Lower leg skin (tissue), 4 donors: ENCODE measurements around the gene TPRX2. TPM values are rescaled to one million over a fixed set of nuclear protein-coding genes. Genes with fewer than 3 reads are reported as not detected.
"Not testable (repeated sequence)": the region's sequence is repeated elsewhere in the genome, so short reads cannot be mapped to it uniquely, and the experiment has no call there.

Source experiments
- DNase-seq, 2 donors: peaks; one replicate each; pipeline ENCODE4 v3.0.0-alpha.2; 2019; ENCODE audit warnings: low spot score in 2 of 2
- H3K4me3 ChIP-seq: fragments of 200-600 bp; sonication (generic); 2 replicates; pipeline ENCODE4 v1.5.1; 2017; ENCODE audit warnings: mild to moderate bottlenecking, low read depth; ENCODE audit not compliant: poor library complexity, severe bottlenecking
- CTCF ChIP-seq, 3 donors: fragments of 450-650 bp; IDR thresholded peaks; one replicate each; pipeline ENCODE4 v1.5.1; 2016; ENCODE audit warnings: antibody characterized with exemption in 3 of 3, mild to moderate bottlenecking in 3 of 3, moderate library complexity in 2 of 3
- POLR2A ChIP-seq, 2 donors: fragments of 450-650 bp; IDR thresholded peaks; one replicate each; pipeline ENCODE4 v1.6.1; 2016 to 2017; ENCODE audit warnings: antibody characterized with exemption in 2 of 2, mild to moderate bottlenecking in 1 of 2, moderate library complexity in 1 of 2
- WGBS, 2 donors: methylation state at CpG; one replicate each; pipeline ENCODE4 v1.1.5; 2018; 5-methylcytosine and 5-hydroxymethylcytosine counted together
- intact Hi-C: fragments of 100-400 bp; cut with DNase I; formaldehyde crosslinking; loops from one replicate; pipeline ENCODE4 v1.15.0; 2023; ENCODE audit warnings: low total_unique reads
- total RNA-seq, 4 donors: library from RNA; depleted of rRNA; stranded (reverse); fragments of >200 nt; gene quantifications; one replicate each; pipeline ENCODE4 v1.1.0, GENCODE V29; 2016

Gene TPRX2
- total RNA-seq, result not detected

GRCh38 chr19:47858646-47859285 is at the start of gene TPRX2:
Gene TPRX2 (plus strand): TSS chr19:47859235. CDS start chr19:47859247, 12 bp downstream.
- DNase-seq, intact Hi-C loops, H3K4me3 ChIP-seq: not testable (repeated sequence)
- WGBS, 2 donors, result 74 to 88% methylated on average over 8 to 9 of the region's 9 CpGs

- intact Hi-C loops, result no loop called here
- H3K4me3 ChIP-seq, result no peak overlapping the region
- 38 to 40% methylated on average over 16 to 17 of the region's 17 CpGs for WGBS, 2 donors
- DNase-seq, result peak; percentile 29 to 90
- TF ChIP-seq POLR2A (IDR thresholded peaks at IDR 0.05) (no peak), CTCF (IDR thresholded peaks at IDR 0.05) (no peak)
Measured at GRCh38 chr19:47813304-47813994, 45.6 kb upstream of the TPRX2 start.

- no peak overlapping the region for H3K4me3 ChIP-seq
- TF ChIP-seq CTCF (IDR thresholded peaks at IDR 0.05) (no peak), POLR2A (IDR thresholded peaks at IDR 0.05) (no peak)
- intact Hi-C loops, result no loop called here
- no peak for DNase-seq
- WGBS, 2 donors, result 60 to 61% methylated on average over 7 of the region's 7 CpGs
Measured at GRCh38 chr19:47813995-47814328, 45.1 kb upstream of the TPRX2 start.

GRCh38 chr19:47816270-47816669 is 42.8 kb upstream of the TPRX2 start:
- intact Hi-C loops, H3K4me3 ChIP-seq, DNase-seq: not testable (repeated sequence)
- 95 to 99% methylated on average over 8 of the region's 8 CpGs for WGBS, 2 donors

GRCh38 chr19:47818221-47818620 is 40.8 kb upstream of the TPRX2 start:
- intact Hi-C loops, DNase-seq, H3K4me3 ChIP-seq: not testable (repeated sequence)
- WGBS, 2 donors, result 93 to 100% methylated on average over 1 of the region's 1 CpG

- 22 to 25% methylated on average over 10 of the region's 10 CpGs for whole genome bisulfite sequencing, 2 donors
- intact Hi-C loops, result no loop called here
- no peak for TF ChIP-seq CTCF (IDR thresholded peaks at IDR 0.05)
- no peak for TF ChIP-seq POLR2A (IDR thresholded peaks at IDR 0.05)
- H3K4me3 ChIP-seq, result no peak overlapping the region
- DNase-seq, result no peak
Measured at GRCh38 chr19:47819858-47820257, 39.2 kb upstream of the TPRX2 start.

- no peak for DNase-seq
- H3K4me3 ChIP-seq, result no peak overlapping the region
- TF ChIP-seq CTCF (IDR thresholded peaks at IDR 0.05) (no peak), POLR2A (IDR thresholded peaks at IDR 0.05) (no peak)
- intact Hi-C loops, result no loop called here
- 68 to 71% methylated on average over 2 of the region's 2 CpGs for WGBS, 2 donors
Measured at GRCh38 chr19:47820410-47820809, 38.6 kb upstream of the TPRX2 start.
